HG03025 (cell line): ENCODE results near the gene LAMC2.
"Not testable (repeated sequence)": the region's sequence is repeated elsewhere in the genome, so short reads cannot be mapped to it uniquely, and the experiment has no call there.

Experiments used
- ATAC-seq: cut with Tn5 transposase; IDR thresholded peaks from one replicate; pipeline ENCODE4 v1.9.1; 2021; ENCODE audit warnings: mild to moderate bottlenecking, moderate library complexity; ENCODE audit not compliant: unreplicated experiment, low FRiP score

LAMC2 gene

GRCh38 chr1:183251959-183252450, 65.9 kb downstream of the LAMC2 start:
- no peak for ATAC-seq

- ATAC-seq: no peak
These were observed 69.0 kb downstream of the LAMC2 start for GRCh38 chr1:183255073-183255472.

- no peak for ATAC-seq
These were observed 73.9 kb downstream of the LAMC2 start for GRCh38 chr1:183259924-183260323.

- no peak for ATAC-seq
These were observed 76.7 kb downstream of the LAMC2 start for GRCh38 chr1:183262628-183263200.

GRCh38 chr1:183263886-183264602, 78.0 kb downstream of the LAMC2 start:
- no peak for ATAC-seq

GRCh38 chr1:183267646-183268431, 81.8 kb downstream of the LAMC2 start:
- ATAC-seq: no peak

- no peak for ATAC-seq
These were observed 84.6 kb downstream of the LAMC2 start for GRCh38 chr1:183270541-183271141.

- no peak for ATAC-seq
These were observed 86.4 kb downstream of the LAMC2 start for GRCh38 chr1:183272390-183272848.

GRCh38 chr1:183273300-183273699, 87.2 kb downstream of the LAMC2 start:
- ATAC-seq: no peak

- ATAC-seq: not testable (repeated sequence)
These were observed 87.9 kb downstream of the LAMC2 start for GRCh38 chr1:183273984-183274383.

- no peak for ATAC-seq
These were observed 88.8 kb downstream of the LAMC2 start for GRCh38 chr1:183274836-183275235.

GRCh38 chr1:183275322-183275721, 89.3 kb downstream of the LAMC2 start:
- ATAC-seq: no peak

GRCh38 chr1:183276386-183277080, 90.5 kb downstream of the LAMC2 start:
- no peak for ATAC-seq

GRCh38 chr1:183277821-183278738, 92.0 kb downstream of the LAMC2 start:
- no peak for ATAC-seq

- ATAC-seq: no peak
These were observed 92.9 kb downstream of the LAMC2 start for GRCh38 chr1:183278739-183279591.

GRCh38 chr1:183279835-183280234, 93.8 kb downstream of the LAMC2 start:
- no peak for ATAC-seq

- no peak for ATAC-seq
These were observed 95.0 kb downstream of the LAMC2 start for GRCh38 chr1:183281039-183281438.

- ATAC-seq: peak; percentile 61
These were observed 95.6 kb downstream of the LAMC2 start for GRCh38 chr1:183281553-183282091.
